ENCODE results near the gene EEF1A2. TPM values are rescaled to one million over a fixed set of nuclear protein-coding genes. Genes with fewer than 3 reads are reported as not detected.

Gene EEF1A2
- total and polyA plus RNA-seq, 2 experiments from 2014 or later: 1.3 to 37.1 TPM

DNA sequence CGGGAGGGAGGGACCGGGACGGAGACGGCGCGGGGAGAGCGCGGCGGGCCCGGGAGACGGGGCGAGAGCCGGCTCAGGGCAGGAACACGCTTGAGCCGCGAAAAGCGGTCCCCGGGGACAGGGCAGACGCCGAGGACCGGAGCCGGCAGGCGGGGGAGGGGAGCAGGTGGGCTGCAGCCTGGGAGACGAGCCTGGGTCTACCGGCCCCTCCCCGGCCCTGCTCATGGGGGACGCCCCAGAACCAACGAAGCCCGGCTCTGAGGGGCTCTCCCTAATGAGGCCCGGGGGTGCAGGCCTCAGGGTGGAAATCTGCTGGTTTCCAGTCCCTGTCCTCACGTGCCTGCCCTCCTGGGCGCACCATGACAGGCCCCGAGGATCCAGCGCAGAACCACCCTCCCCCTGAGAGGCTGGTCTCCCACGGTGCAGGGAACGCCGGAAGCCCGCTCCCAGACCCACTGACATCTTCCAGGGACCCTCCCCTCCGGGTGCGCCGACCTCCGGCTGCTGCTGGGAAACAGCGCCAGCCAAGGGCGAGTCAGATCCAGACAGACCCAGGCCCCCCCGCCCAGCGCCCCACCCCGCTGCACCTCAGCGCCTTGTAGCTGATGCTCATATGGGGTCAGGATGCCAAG is 571 bp upstream of the EEF1A2 start:
- H3F3A ChIP-seq (replicated peaks; ENCODE audit: low read depth): no peaks in the 10 kb centered on the region
- Mint-ChIP-seq H3K4me1 (peaks cover 5% of the 10 kb centered on the region; the same call in 2 of the 3 replicates), H3K27me3 (ENCODE audit: insufficient read depth, low read depth, poor library complexity) (peaks cover 28% of the 10 kb centered on the region), H3K27ac (no peak overlapping the region), H3K9me3 (0 out of 3 replicates have a peak, but pooled peaks cover 5% of the 10 kb centered on the region), H3K4me3 (peak overlapping the region; percentile 57), H3K36me3 (ENCODE audit: low read depth) (no peaks in the 10 kb centered on the region)
- peak overlapping the region; percentile 56 for H3K4me3 ChIP-seq
- peaks cover 20% of the 10 kb centered on the region for H3K4me1 ChIP-seq (ENCODE audit: insufficient read depth)
- 0 out of 2 replicates have a peak overlapping the region, but pooled peaks have one; percentile 66 for H2AFZ ChIP-seq
- H4K20me1 ChIP-seq (replicated peaks; ENCODE audit: insufficient read depth): no peaks in the 10 kb centered on the region
- ATAC-seq (peak; percentile 9; the same call in 2 of the 3 replicates), DNase-seq (ENCODE audit: low spot score) (no peak)
- no peaks in the 10 kb centered on the region for H3K9me2 ChIP-seq (ENCODE audit: insufficient read depth)
- no peaks in the 10 kb centered on the region for H3K36me3 ChIP-seq (ENCODE audit: insufficient read depth)
- peak overlapping the region; percentile 80 for H3K4me2 ChIP-seq
- TF ChIP-seq ZNF331 (CRISPR knock-in tag; IDR thresholded peaks at IDR 0.05; ENCODE audit: low read depth) (no peak), JUNB (IDR thresholded peaks at IDR 0.05; ENCODE audit: unreplicated experiment) (no peak), CREB1 (CRISPR knock-in tag; IDR thresholded peaks at IDR 0.05; ENCODE audit: low read depth) (no peak), NANOG (IDR thresholded peaks at IDR 0.05; ENCODE audit: borderline replicate concordance) (no peak), ZNF114 (CRISPR knock-in tag; IDR thresholded peaks at IDR 0.05) (no peak), EZH2 (IDR thresholded peaks at IDR 0.05; ENCODE audit: low read depth, unreplicated experiment) (no peak), POLR2AphosphoS5 (IDR thresholded peaks at IDR 0.05; ENCODE audit: low read depth) (no peak)
- TF ChIP-seq, protein P1, sequence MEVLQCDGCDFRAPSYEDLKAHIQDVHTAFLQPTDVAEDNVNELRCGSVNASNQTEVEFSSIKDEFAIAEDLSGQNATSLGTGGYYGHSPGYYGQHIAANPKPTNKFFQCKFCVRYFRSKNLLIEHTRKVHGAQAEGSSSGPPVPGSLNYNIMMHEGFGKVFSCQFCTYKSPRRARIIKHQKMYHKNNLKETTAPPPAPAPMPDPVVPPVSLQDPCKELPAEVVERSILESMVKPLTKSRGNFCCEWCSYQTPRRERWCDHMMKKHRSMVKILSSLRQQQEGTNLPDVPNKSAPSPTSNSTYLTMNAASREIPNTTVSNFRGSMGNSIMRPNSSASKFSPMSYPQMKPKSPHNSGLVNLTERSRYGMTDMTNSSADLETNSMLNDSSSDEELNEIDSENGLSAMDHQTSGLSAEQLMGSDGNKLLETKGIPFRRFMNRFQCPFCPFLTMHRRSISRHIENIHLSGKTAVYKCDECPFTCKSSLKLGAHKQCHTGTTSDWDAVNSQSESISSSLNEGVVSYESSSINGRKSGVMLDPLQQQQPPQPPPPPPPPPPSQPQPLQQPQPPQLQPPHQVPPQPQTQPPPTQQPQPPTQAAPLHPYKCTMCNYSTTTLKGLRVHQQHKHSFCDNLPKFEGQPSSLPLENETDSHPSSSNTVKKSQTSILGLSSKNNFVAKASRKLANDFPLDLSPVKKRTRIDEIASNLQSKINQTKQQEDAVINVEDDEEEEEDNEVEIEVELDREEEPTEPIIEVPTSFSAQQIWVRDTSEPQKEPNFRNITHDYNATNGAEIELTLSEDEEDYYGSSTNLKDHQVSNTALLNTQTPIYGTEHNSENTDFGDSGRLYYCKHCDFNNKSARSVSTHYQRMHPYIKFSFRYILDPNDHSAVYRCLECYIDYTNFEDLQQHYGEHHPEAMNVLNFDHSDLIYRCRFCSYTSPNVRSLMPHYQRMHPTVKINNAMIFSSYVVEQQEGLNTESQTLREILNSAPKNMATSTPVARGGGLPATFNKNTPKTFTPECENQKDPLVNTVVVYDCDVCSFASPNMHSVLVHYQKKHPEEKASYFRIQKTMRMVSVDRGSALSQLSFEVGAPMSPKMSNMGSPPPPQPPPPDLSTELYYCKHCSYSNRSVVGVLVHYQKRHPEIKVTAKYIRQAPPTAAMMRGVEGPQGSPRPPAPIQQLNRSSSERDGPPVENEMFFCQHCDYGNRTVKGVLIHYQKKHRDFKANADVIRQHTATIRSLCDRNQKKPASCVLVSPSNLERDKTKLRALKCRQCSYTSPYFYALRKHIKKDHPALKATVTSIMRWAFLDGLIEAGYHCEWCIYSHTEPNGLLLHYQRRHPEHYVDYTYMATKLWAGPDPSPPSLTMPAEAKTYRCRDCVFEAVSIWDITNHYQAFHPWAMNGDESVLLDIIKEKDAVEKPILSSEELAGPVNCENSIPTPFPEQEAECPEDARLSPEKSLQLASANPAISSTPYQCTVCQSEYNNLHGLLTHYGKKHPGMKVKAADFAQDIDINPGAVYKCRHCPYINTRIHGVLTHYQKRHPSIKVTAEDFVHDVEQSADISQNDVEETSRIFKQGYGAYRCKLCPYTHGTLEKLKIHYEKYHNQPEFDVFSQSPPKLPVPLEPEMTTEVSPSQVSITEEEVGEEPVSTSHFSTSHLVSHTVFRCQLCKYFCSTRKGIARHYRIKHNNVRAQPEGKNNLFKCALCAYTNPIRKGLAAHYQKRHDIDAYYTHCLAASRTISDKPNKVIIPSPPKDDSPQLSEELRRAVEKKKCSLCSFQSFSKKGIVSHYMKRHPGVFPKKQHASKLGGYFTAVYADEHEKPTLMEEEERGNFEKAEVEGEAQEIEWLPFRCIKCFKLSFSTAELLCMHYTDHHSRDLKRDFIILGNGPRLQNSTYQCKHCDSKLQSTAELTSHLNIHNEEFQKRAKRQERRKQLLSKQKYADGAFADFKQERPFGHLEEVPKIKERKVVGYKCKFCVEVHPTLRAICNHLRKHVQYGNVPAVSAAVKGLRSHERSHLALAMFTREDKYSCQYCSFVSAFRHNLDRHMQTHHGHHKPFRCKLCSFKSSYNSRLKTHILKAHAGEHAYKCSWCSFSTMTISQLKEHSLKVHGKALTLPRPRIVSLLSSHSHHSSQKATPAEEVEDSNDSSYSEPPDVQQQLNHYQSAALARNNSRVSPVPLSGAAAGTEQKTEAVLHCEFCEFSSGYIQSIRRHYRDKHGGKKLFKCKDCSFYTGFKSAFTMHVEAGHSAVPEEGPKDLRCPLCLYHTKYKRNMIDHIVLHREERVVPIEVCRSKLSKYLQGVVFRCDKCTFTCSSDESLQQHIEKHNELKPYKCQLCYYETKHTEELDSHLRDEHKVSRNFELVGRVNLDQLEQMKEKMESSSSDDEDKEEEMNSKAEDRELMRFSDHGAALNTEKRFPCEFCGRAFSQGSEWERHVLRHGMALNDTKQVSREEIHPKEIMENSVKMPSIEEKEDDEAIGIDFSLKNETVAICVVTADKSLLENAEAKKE (CRISPR knock-in tag; IDR thresholded peaks at IDR 0.05): no peak
- TF ChIP-seq, protein P2, sequence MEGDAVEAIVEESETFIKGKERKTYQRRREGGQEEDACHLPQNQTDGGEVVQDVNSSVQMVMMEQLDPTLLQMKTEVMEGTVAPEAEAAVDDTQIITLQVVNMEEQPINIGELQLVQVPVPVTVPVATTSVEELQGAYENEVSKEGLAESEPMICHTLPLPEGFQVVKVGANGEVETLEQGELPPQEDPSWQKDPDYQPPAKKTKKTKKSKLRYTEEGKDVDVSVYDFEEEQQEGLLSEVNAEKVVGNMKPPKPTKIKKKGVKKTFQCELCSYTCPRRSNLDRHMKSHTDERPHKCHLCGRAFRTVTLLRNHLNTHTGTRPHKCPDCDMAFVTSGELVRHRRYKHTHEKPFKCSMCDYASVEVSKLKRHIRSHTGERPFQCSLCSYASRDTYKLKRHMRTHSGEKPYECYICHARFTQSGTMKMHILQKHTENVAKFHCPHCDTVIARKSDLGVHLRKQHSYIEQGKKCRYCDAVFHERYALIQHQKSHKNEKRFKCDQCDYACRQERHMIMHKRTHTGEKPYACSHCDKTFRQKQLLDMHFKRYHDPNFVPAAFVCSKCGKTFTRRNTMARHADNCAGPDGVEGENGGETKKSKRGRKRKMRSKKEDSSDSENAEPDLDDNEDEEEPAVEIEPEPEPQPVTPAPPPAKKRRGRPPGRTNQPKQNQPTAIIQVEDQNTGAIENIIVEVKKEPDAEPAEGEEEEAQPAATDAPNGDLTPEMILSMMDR (conservative IDR thresholded peaks at IDR 0.05; ENCODE audit: low read depth in 2 of 2): no peak
- H3K79me2 ChIP-seq (replicated peaks; ENCODE audit: insufficient read depth): no peaks in the 10 kb centered on the region
- peaks cover 36% of the 10 kb centered on the region for H3K27me3 ChIP-seq (ENCODE audit: insufficient read depth)
- H3K27ac ChIP-seq (ENCODE audit: low read depth): no peak overlapping the region

Measured in GM23338 (cell line).